Transverse colon (tissue), 4 donors: ENCODE data around the gene TMEM205. TPM values are rescaled to one million over a fixed set of nuclear protein-coding genes. Genes with fewer than 3 reads are reported as not detected.

Experiments used
- DNase-seq: peaks from one replicate; pipeline ENCODE4 v3.0.0-alpha.2; 2019
- H3K27ac ChIP-seq, 4 donors: fragments of 200-600 bp; sonication (generic); 2 replicates each; pipeline ENCODE4 v1.5.1; 2016 to 2018; ENCODE audit warnings: inconsistent platforms in 4 of 4
- H3K27me3 ChIP-seq: fragments of 200-600 bp; sonication (generic); 2 replicates; pipeline ENCODE4 v1.5.1; 2017; ENCODE audit warnings: inconsistent platforms
- H3K36me3 ChIP-seq, 4 donors: fragments of 200-600 bp; sonication (generic); 2 replicates each; pipeline ENCODE4 v1.5.1; 2017 to 2019; ENCODE audit warnings: inconsistent platforms in 4 of 4
- H3K4me1 ChIP-seq, 4 donors: fragments of 200-600 bp; sonication (generic); 2 replicates each; pipeline ENCODE4 v1.5.1; 2017 to 2020; ENCODE audit warnings: inconsistent platforms in 4 of 4
- H3K4me3 ChIP-seq, 4 donors: fragments of 200-600 bp; sonication (generic); 1 replicate in 1 of 4; 2 replicates in 3 of 4; pipeline versions ENCODE4 v1.5.1 to v1.6.1; 2017 to 2019; ENCODE audit warnings: inconsistent platforms in 4 of 4
- H3K9me3 ChIP-seq, 2 donors: fragments of 200-600 bp; sonication (generic); 2 replicates each; pipeline ENCODE4 v1.5.1; 2017 to 2019; ENCODE audit warnings: inconsistent platforms in 2 of 2
- CTCF ChIP-seq, 5 experiments: fragments of 200-600 bp in 3 of 5; fragments of 450-650 bp in 2 of 5; sonication (generic) in 3 of 5; IDR thresholded peaks; 1 replicate in 2 of 5; 2 replicates in 3 of 5; pipeline ENCODE4 v1.5.1; 2016 to 2017; ENCODE audit warnings: antibody characterized with exemption in 5 of 5, inconsistent platforms in 3 of 5, mild to moderate bottlenecking in 2 of 5, moderate library complexity in 1 of 5
- EP300 ChIP-seq: sonication (generic); formaldehyde crosslinking; IDR thresholded peaks from one replicate; pipeline ENCODE4 v1.6.1; 2017; ENCODE audit warnings: antibody characterized with exemption, low read depth
- POLR2A ChIP-seq: fragments of 450-650 bp; IDR thresholded peaks from one replicate; pipeline ENCODE4 v1.6.1; 2016; ENCODE audit warnings: antibody characterized with exemption, mild to moderate bottlenecking, moderate library complexity
- POLR2AphosphoS5 ChIP-seq, 3 donors: sonication (generic); formaldehyde crosslinking; IDR thresholded peaks; one replicate each; pipeline ENCODE4 v1.6.1; 2016; ENCODE audit warnings: antibody characterized with exemption in 3 of 3
- WGBS, 2 donors: methylation state at CpG; one replicate each; pipeline ENCODE4 v1.1.5; 2018; ENCODE audit warnings: low coverage in 1 of 2; 5-methylcytosine and 5-hydroxymethylcytosine counted together
- in situ Hi-C, 4 donors: fragments of 200-750 bp; cut with MboI; loops; one replicate each; pipeline versions ENCODE4 v1.15.0 to v1.15.1; 2017; ENCODE audit warnings: low sequenced_read_pairs in 3 of 4, low pct_ligation_motif_present in 1 of 4, low pct_unique_long_range_greater_than_20kb in 1 of 4
- intact Hi-C: fragments of 100-400 bp; cut with DNase I; formaldehyde crosslinking; loops from one replicate; pipeline ENCODE4 v1.15.1; 2023; ENCODE audit warnings: low total_unique reads
- total RNA-seq, 4 donors: library from RNA; depleted of rRNA; stranded (reverse); fragments of >200 nt; gene quantifications; one replicate each; pipeline ENCODE4 v1.1.0, GENCODE V29; 2016

TMEM205 gene
- total RNA-seq, 4 donors from 2014 or later = 18.7 to 163 (median 88.4) TPM

GRCh38 chr19:11339254-11340098 lies 6.6 kb downstream of the TMEM205 start, which contains the start of gene RAB3D:
Gene RAB3D, minus strand, starts transcription at chr19:11339657. Its CDS starts 2,258 bp downstream, at chr19:11337399.
- DNase-seq = peak; percentile 96

DNA sequence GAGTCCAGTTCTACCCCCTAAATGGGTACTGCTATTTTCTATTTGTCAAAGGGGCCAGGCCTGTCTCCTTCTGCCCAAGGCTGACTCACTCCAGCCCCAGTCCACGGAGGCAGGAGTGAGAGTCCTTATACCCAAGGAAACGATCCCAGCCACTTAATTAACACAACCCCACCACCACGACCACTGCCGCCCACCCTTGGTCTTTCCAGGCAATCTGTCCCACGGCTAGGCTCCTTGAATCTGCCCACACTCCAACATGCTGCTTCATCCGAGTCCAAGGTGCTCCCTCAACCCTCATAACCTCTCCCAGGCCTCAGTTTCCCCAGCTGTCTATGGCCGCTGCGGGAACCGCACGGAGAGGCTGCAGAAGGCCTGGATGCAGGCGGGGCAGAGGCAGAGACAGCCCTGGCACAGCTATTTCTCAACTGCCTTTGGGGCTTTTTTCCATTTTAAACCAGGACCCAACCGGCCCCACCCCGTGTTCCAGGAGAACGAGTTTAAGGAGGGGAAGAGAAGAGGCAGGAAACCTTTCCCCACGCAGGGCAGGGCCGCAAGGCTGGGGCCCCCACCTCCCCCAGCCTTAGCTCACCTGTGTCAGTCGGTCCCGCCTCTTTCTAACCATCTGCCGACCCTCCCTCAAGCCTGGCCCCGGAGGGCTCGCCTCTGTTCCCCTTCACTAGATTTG lies 7.4 kb downstream of the TMEM205 start:
- Histone ChIP-seq H3K27ac (peak overlapping the region; percentile 79 to 93 (median 90)), H3K27me3 (no peaks in the 10 kb centered on the region), H3K36me3 (peaks cover 0 to 18% (median 2%) of the 10 kb centered on the region in 4 donors), H3K4me3 (peak overlapping the region; percentile 70 to 88 (median 82)), H3K4me1 (peaks cover 10 to 26% (median 24%) of the 10 kb centered on the region in 4 donors), H3K9me3 (no peaks in the 10 kb centered on the region)
- DNase-seq = no peak
- intact Hi-C loops (no loop called here), in situ Hi-C loops (no loop called here)
- TF ChIP-seq POLR2AphosphoS5 (IDR thresholded peaks at IDR 0.05) (no peak), POLR2A (no peak), CTCF (IDR thresholded peaks at IDR 0.05) (no peak), EP300 (no peak)
- WGBS, 2 donors = 13 to 16% methylated on average over 3 to 21 of the region's 21 CpGs

More at GRCh38 chr19:11339254-11340098, 6.6 kb downstream of the TMEM205 start, which contains the start of gene RAB3D:
- H3K36me3 ChIP-seq = peaks cover 0 to 11% (median 2%) of the 10 kb centered on the region in 4 donors
- TF ChIP-seq CTCF (IDR thresholded peaks at IDR 0.05) (no peak), POLR2A (peak; percentile 65), EP300 (no peak), POLR2AphosphoS5 (IDR thresholded peaks at IDR 0.05) (peak; percentile 75 to 89 (median 88))
- H3K9me3 ChIP-seq = no peaks in the 10 kb centered on the region
- 8% methylated on average over 21 of the region's 53 CpGs; no CpG with 5 or more reads in 1 of the 2 donors for WGBS, 2 donors
- peaks cover 14 to 34% (median 32%) of the 10 kb centered on the region in 4 donors for H3K4me1 ChIP-seq
- intact Hi-C loops (no loop called here), in situ Hi-C loops (no loop called here)
- H3K27ac ChIP-seq = peak within 1 kb of the TSS; percentile 79 to 93 (median 90)
- H3K4me3 ChIP-seq = peak within 1 kb of the TSS; percentile 70 to 88 (median 82)
- H3K27me3 ChIP-seq = no peaks in the 10 kb centered on the region

DNA sequence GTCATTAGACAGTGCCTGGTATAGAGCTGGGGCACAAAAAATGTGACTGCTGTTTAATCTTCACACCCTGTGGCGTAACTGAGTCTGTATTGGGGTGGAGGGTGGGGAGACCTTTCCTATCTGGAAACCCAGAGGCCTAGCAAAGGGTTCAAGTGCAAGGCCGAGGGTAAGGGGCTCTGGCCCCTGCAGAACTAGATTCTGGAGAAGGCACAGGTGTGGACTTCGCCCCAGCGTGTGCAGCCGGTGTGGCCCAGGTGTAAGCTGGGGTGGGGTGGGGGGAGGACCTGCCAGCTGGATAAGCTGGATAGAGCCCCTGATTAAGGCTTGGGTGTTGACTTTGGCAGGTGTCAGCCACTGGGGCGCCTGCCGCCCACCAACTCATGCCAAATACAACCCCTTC lies 7.9 kb downstream of the TMEM205 start:
- in situ Hi-C loops = no loop called here
- peak; percentile 54 for DNase-seq
- peaks cover 0 to 21% (median 2%) of the 10 kb centered on the region in 4 donors for H3K36me3 ChIP-seq
- H3K4me1 ChIP-seq = peaks cover 10 to 23% (median 22%) of the 10 kb centered on the region in 4 donors
- H3K27me3 ChIP-seq = no peaks in the 10 kb centered on the region
- no peaks in the 10 kb centered on the region for H3K9me3 ChIP-seq
- no peak for TF ChIP-seq POLR2AphosphoS5 (IDR thresholded peaks at IDR 0.05)
- no peak for TF ChIP-seq CTCF (IDR thresholded peaks at IDR 0.05)
- no peak for TF ChIP-seq POLR2A
- TF ChIP-seq EP300 = no peak
- 20 to 69% methylated on average over 1 to 4 of the region's 7 CpGs for WGBS, 2 donors
- peak overlapping the region; percentile 79 to 93 (median 90) for H3K27ac ChIP-seq
- H3K4me3 ChIP-seq = peak overlapping the region in 2 of 4 donors; percentile 70 to 82
- intact Hi-C loops = no loop called here

DNA sequence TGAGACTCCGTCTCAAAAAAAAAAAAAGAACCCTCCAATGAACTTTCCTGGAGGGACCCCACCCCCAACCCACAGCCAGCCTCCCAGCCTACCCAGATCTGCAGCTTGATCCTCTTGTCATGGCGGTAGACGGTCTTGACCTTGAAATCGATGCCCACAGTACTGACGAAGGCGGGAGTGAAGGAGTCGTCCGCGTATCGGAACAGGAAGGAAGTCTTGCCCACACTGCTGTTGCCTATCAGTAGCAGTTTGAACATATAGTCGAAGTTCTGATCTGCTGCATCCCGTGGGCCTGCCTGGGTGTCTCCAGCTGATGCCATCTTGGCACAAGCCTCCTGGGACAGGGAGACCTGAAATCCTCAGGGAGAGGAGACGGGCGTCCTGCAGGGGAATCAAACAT lies 9.0 kb downstream of the TMEM205 start:
- peaks cover 0 to 21% (median 6%) of the 10 kb centered on the region in 4 donors for H3K36me3 ChIP-seq
- no peak overlapping the region for H3K27ac ChIP-seq
- WGBS, 2 donors = 74 to 78% methylated on average over 10 to 14 of the region's 14 CpGs

More for the DNA sequence above, 9.0 kb downstream of the TMEM205 start:
- DNase-seq = no peak
- in situ Hi-C loops = no loop called here
- H3K27me3 ChIP-seq = no peaks in the 10 kb centered on the region
- intact Hi-C loops = no loop called here
- H3K4me1 ChIP-seq = peaks cover 10 to 23% (median 22%) of the 10 kb centered on the region in 4 donors
- no peak overlapping the region for H3K4me3 ChIP-seq
- no peak for TF ChIP-seq EP300
- no peak for TF ChIP-seq POLR2A
- TF ChIP-seq POLR2AphosphoS5 (IDR thresholded peaks at IDR 0.05) = no peak
- TF ChIP-seq CTCF (IDR thresholded peaks at IDR 0.05) = no peak
- no peaks in the 10 kb centered on the region for H3K9me3 ChIP-seq
